CD4-positive, alpha-beta memory T cell (primary cell): ENCODE results near the gene TBX4. TPM values are rescaled to one million over a fixed set of nuclear protein-coding genes. Genes with fewer than 3 reads are reported as not detected.
"Not testable (repeated sequence)": the region's sequence is repeated elsewhere in the genome, so short reads cannot be mapped to it uniquely, and the experiment has no call there.

Experiments
- CTCF ChIA-PET: fragments of 350-600 bp; sonication (Branson Sonifier 250); formaldehyde crosslinking; loops from one replicate; lab custom pipeline; 2021; ENCODE audit warnings: inconsistent platforms; ENCODE audit not compliant: partially characterized antibody; lab: Charles Lee
- POLR2A ChIA-PET: fragments of 350-600 bp; sonication (Branson Sonifier 250); formaldehyde crosslinking; loops from one replicate; lab custom pipeline; 2021; ENCODE audit not compliant: partially characterized antibody; lab: Charles Lee
- DNase-seq, 5 donors: peaks; one replicate each; pipeline versions ENCODE4 v3.0.0 to v3.0.0-alpha.2; 2020 to 2022; ENCODE audit warnings: mixed read lengths in 1 of 5
- H3K27ac ChIP-seq: one replicate; pipeline ENCODE4 v1.7.0; 2013; ENCODE audit warnings: low read depth, low read length
- H3K27me3 ChIP-seq: 2 replicates; pipeline ENCODE4 v1.7.0; 2013; ENCODE audit warnings: mild to moderate bottlenecking, low read length, moderate library complexity; ENCODE audit not compliant: insufficient read depth
- H3K36me3 ChIP-seq: 2 replicates; pipeline ENCODE4 v1.7.0; 2013; ENCODE audit warnings: mild to moderate bottlenecking, low read length, moderate library complexity; ENCODE audit not compliant: insufficient read depth
- H3K4me1 ChIP-seq: 2 replicates; pipeline ENCODE4 v1.7.0; 2013; ENCODE audit warnings: mild to moderate bottlenecking, low read length, moderate library complexity; ENCODE audit not compliant: insufficient read depth
- H3K4me3 ChIP-seq, 2 donors: one replicate each; pipeline ENCODE4 v1.7.0; 2013; ENCODE audit warnings: low read length in 2 of 2, mild to moderate bottlenecking in 1 of 2
- H3K9me3 ChIP-seq, 2 donors: one replicate each; pipeline ENCODE4 v1.7.0; 2013; ENCODE audit warnings: low read length in 2 of 2, control low read depth in 1 of 2; ENCODE audit not compliant: control insufficient read depth in 1 of 2
- H3K27ac Mint-ChIP-seq, 7 donors: one replicate each; pipeline ENCODE4 v1.8.0; 2020 to 2021; ENCODE audit warnings: mixed read lengths in 7 of 7, mild to moderate bottlenecking in 6 of 7, inconsistent platforms in 3 of 7, moderate library complexity in 3 of 7
- H3K27me3 Mint-ChIP-seq, 2 donors: one replicate each; pipeline ENCODE4 v1.8.0; 2020 to 2021; ENCODE audit warnings: mixed read lengths in 2 of 2
- H3K36me3 Mint-ChIP-seq, 2 donors: one replicate each; pipeline ENCODE4 v1.8.0; 2020 to 2021; ENCODE audit warnings: mixed read lengths in 2 of 2, inconsistent platforms in 1 of 2, mild to moderate bottlenecking in 1 of 2
- H3K4me1 Mint-ChIP-seq, 4 donors: one replicate each; pipeline ENCODE4 v1.8.0; 2020 to 2021; ENCODE audit warnings: mixed read lengths in 4 of 4, mild to moderate bottlenecking in 1 of 4
- H3K4me3 Mint-ChIP-seq, 8 donors: one replicate each; pipeline ENCODE4 v1.8.0; 2020 to 2021; ENCODE audit warnings: mixed read lengths in 8 of 8, mild to moderate bottlenecking in 7 of 8, moderate library complexity in 6 of 8, inconsistent platforms in 3 of 8
- H3K9me3 Mint-ChIP-seq, 8 donors: one replicate each; pipeline ENCODE4 v1.8.0; 2020 to 2021; ENCODE audit warnings: mixed read lengths in 8 of 8, mild to moderate bottlenecking in 5 of 8, inconsistent platforms in 3 of 8, moderate library complexity in 1 of 8
- intact Hi-C: fragments of 100-400 bp; cut with micrococcal nuclease; formaldehyde crosslinking; loops from one replicate; pipeline ENCODE4 v1.15.1; 2023
- polyA plus RNA-seq, 2 donors: library from polyadenylated mRNA; unstranded; fragments of 300-500 nt; fragmentation: Illumina TruSeq; gene quantifications; one replicate each; pipeline ENCODE4 v1.2.3, GENCODE V29; 2021
- total RNA-seq, 2 experiments: library from RNA; stranded (reverse); gene quantifications; one replicate each; pipeline ENCODE4 v1.2.3, GENCODE V29; 2021

Gene TBX4
- total and polyA plus RNA-seq, 4 experiments from 2014 or later = not detected

DNA sequence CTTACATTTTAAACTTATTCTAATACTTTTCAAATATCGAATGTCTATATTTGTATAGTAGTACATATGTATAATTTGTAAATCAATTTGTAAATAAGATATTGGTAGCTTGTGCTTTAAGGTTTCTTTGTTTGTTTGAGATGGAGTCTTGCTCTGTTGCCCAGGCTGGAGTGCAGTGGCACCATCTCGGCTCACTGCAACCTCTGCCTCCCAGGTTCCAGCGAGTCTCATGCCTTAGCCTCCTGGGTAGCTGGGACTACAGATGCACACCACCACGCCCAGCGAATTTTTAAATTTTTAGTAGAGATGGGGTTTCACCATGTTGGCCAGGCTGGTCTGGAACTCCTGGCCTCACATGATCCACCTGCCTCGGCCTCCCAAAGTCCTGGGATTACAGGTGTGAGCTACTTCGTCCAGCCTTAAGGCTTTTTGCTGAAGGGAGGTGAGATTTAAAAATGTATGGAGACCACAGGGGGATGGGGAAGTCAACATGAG lies 41.7 kb downstream of the TBX4 start:
- H3K27me3 Mint-ChIP-seq, H3K4me3 ChIP-seq, H3K9me3 Mint-ChIP-seq, H3K4me1 ChIP-seq, H3K36me3 ChIP-seq, H3K27me3 ChIP-seq, H3K27ac Mint-ChIP-seq, H3K4me1 Mint-ChIP-seq, H3K36me3 Mint-ChIP-seq, DNase-seq, intact Hi-C loops, H3K27ac ChIP-seq, H3K4me3 Mint-ChIP-seq, H3K9me3 ChIP-seq: not testable (repeated sequence)
- ChIA-PET POLR2A (interaction anchor here (1.9 kb wide), 1 partner anchor 10 kb away, joined by 4 read pairs; no protein-coding TSS in a partner anchor), CTCF (interaction anchor here (0.7 kb wide), 1 partner anchor 528 kb away, joined by 3 read pairs; no protein-coding TSS in a partner anchor)

DNA sequence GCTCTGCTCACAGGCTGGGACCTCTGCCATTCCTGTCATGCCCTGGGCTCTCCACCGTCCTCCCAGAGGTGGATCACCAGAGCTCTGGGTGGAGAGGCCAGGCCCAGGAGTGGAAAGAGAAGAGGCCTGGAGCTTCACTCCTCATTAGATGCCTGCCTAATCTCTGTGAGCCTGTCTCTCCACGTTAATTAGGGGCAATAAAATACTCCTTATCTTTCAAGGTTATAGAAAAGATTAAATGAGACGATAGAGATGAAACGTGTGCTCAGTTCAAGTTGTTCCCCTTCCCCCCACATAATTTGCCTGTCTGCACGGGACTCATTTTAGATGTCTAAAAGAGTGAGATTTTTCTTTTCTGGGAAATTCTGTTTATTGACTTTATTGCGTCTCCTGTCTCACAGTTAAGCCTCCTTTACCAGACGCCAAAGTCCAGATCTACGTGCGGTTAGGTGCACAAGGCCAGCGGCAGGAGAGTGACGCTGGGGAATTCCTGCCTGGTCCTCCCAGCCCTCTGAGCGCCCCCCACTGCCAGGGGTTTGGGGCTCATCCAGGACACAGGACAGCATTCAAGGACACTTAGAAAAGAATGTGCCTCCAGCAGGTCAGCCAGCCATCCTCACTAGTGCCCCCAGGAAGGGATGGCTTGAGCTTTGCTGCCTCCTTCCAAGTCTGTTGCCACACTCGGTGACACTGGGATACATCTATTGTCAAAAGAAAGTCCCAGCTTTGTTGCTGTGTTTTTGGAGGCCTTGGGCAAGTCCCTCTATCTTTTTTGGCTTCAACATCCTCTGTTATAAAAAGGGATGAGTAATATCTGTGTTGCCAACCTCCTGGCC lies 42.3 kb downstream of the TBX4 start:
- H3K4me1 Mint-ChIP-seq = peaks cover 0 to 4% (median under 1%) of the 10 kb centered on the region in 4 donors
- H3K9me3 Mint-ChIP-seq = no peaks in the 10 kb centered on the region
- Histone ChIP-seq H3K36me3 (no peaks in the 10 kb centered on the region), H3K27me3 (no peaks in the 10 kb centered on the region), H3K27ac (no peak overlapping the region), H3K4me3 (no peak overlapping the region), H3K9me3 (no peaks in the 10 kb centered on the region), H3K4me1 (no peaks in the 10 kb centered on the region)
- no peak for DNase-seq
- ChIA-PET CTCF (interaction anchor here (0.6 kb wide), 1 partner anchor 14 kb away, joined by 3 read pairs; no protein-coding TSS in a partner anchor), POLR2A (interaction anchor here (1.9 kb wide), 1 partner anchor 11 kb away, joined by 4 read pairs; no protein-coding TSS in a partner anchor)
- H3K27me3 Mint-ChIP-seq = peaks cover 4 to 5% of the 10 kb centered on the region in 2 donors
- no peaks in the 10 kb centered on the region for H3K36me3 Mint-ChIP-seq
- H3K27ac Mint-ChIP-seq = no peak overlapping the region
- intact Hi-C loops = no loop called here
- H3K4me3 Mint-ChIP-seq = no peak overlapping the region

GRCh38 chr17:61495161-61495857 lies 43.1 kb downstream of the TBX4 start:
- POLR2A ChIA-PET = interaction anchor here (1.9 kb wide), 1 partner anchor 11 kb away, joined by 4 read pairs; no protein-coding TSS in a partner anchor
- Mint-ChIP-seq H3K27me3 (peaks cover 7 to 8% of the 10 kb centered on the region in 2 donors), H3K9me3 (no peaks in the 10 kb centered on the region), H3K27ac (no peak overlapping the region), H3K4me1 (peaks cover 0 to 4% (median under 1%) of the 10 kb centered on the region in 4 donors), H3K36me3 (no peaks in the 10 kb centered on the region), H3K4me3 (peak overlapping the region in 6 of 8 donors; percentile 48 to 78 (median 63))
- CTCF ChIA-PET = interaction anchor here (0.6 kb wide), 1 partner anchor 14 kb away, joined by 3 read pairs; no protein-coding TSS in a partner anchor
- Histone ChIP-seq H3K9me3 (no peaks in the 10 kb centered on the region), H3K27ac (no peak overlapping the region), H3K36me3 (no peaks in the 10 kb centered on the region), H3K4me3 (no peak overlapping the region), H3K4me1 (no peaks in the 10 kb centered on the region), H3K27me3 (no peaks in the 10 kb centered on the region)
- intact Hi-C loops = no loop called here
- DNase-seq = no peak

DNA sequence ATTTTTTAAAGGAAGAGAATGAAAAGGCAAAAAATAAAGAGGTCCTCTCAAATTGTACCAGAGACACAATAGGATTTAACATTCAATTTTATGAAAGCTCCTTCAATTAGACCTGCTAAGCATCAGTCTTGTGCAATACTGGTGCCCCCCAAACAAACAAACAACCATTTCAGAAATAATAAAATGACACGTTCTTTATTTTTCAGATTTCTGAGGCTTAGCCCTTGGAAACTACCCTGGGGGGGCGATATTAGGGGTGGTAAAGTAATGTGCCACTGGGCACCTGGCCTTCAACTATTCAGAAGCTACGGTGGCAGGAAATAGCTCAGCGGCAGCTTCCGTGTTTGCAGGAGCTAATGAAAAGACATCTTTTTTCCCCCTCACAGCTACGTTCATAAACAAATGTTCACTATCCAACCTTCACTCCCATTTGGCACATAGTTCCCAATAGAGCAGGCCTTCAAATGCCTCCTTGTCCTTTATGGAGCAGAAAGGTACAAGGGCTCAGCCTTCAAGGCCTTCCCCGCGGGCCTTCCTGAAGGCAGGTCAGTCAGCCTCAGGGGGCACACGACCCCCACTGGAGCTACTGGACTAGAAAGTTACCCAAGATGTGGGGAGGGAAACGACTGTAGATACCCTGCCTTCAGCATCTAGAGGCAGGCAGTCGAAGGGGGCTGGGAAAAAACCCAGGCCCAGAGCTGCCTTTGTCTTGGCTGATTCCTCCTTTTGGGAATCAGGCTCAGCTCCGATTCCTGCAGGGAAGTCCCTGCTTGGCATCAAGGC lies 44.1 kb downstream of the TBX4 start:
- H3K4me1 ChIP-seq = no peaks in the 10 kb centered on the region
- no peak overlapping the region for H3K27ac ChIP-seq
- no peaks in the 10 kb centered on the region for H3K9me3 ChIP-seq
- H3K36me3 ChIP-seq = no peaks in the 10 kb centered on the region
- no peak overlapping the region for H3K4me3 Mint-ChIP-seq
- no peaks in the 10 kb centered on the region for H3K36me3 Mint-ChIP-seq
- peaks cover 0 to 4% (median under 1%) of the 10 kb centered on the region in 4 donors for H3K4me1 Mint-ChIP-seq
- CTCF ChIA-PET = no interaction called here
- no peaks in the 10 kb centered on the region for H3K9me3 Mint-ChIP-seq
- POLR2A ChIA-PET = no interaction called here
- intact Hi-C loops = no loop called here
- H3K27me3 Mint-ChIP-seq = peaks cover 8 to 9% of the 10 kb centered on the region in 2 donors
- H3K27me3 ChIP-seq = no peaks in the 10 kb centered on the region
- no peak overlapping the region for H3K27ac Mint-ChIP-seq
- no peak for DNase-seq
- no peak overlapping the region for H3K4me3 ChIP-seq

DNA sequence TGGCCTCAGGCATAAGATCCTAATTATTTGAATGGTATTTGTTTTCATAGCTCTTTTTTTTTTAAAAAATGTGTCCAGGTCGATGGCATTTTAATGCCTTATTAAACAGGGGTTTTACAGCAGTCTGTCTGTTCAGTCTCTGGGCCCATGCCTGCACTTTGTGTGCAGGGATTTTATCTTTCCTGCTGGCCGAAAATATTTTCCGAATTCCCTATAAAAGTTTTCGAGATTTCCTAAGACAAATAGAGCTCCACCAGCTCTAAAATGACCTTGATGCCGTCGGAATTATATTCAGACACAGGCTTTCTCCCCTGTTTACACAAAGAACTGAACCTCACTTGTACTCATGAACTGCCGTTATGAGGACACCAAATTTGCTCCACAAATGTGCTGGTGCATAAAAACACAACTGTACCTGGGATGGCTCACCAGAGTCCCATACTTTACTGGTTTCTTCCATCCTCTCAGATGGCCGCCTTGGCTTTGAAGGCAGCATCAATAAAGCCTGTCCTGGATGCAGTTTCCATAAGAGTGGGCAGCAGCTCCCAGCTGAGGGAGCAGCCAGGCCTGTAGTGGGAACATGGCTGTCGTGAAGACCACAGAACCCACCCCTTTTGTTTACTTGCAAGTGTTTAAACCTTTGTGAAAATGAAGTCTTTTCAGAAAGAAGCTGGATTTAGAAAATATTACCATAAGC lies 44.9 kb downstream of the TBX4 start:
- no peak for DNase-seq
- CTCF ChIA-PET = no interaction called here
- Mint-ChIP-seq H3K36me3 (no peaks in the 10 kb centered on the region), H3K27ac (no peak overlapping the region), H3K4me1 (peaks cover 0 to 4% (median under 1%) of the 10 kb centered on the region in 4 donors), H3K27me3 (peaks cover 11 to 13% of the 10 kb centered on the region in 2 donors), H3K9me3 (no peaks in the 10 kb centered on the region), H3K4me3 (no peak overlapping the region)
- Histone ChIP-seq H3K9me3 (no peaks in the 10 kb centered on the region), H3K27me3 (no peaks in the 10 kb centered on the region), H3K27ac (no peak overlapping the region), H3K4me3 (no peak overlapping the region), H3K4me1 (no peaks in the 10 kb centered on the region), H3K36me3 (no peaks in the 10 kb centered on the region)
- POLR2A ChIA-PET = no interaction called here
- intact Hi-C loops = no loop called here

GRCh38 chr17:61498042-61498994 lies 46.1 kb downstream of the TBX4 start:
- H3K27ac ChIP-seq = no peak overlapping the region
- Mint-ChIP-seq H3K9me3 (no peaks in the 10 kb centered on the region), H3K27me3 (peaks cover 11 to 13% of the 10 kb centered on the region in 2 donors), H3K36me3 (no peaks in the 10 kb centered on the region), H3K27ac (no peak overlapping the region), H3K4me1 (peaks cover 0 to 4% (median under 1%) of the 10 kb centered on the region in 4 donors), H3K4me3 (no peak overlapping the region)
- H3K4me3 ChIP-seq = no peak overlapping the region
- H3K36me3 ChIP-seq = no peaks in the 10 kb centered on the region
- no peak for DNase-seq
- intact Hi-C loops = no loop called here
- POLR2A ChIA-PET = no interaction called here
- H3K9me3 ChIP-seq = no peaks in the 10 kb centered on the region
- CTCF ChIA-PET = interaction anchor here (1.2 kb wide), 1 partner anchor 83 kb away, joined by 3 read pairs; no protein-coding TSS in a partner anchor
- H3K27me3 ChIP-seq = no peaks in the 10 kb centered on the region
- H3K4me1 ChIP-seq = no peaks in the 10 kb centered on the region
